HepG2 (cell line): ENCODE data around the gene RERE. TPM values are rescaled to one million over a fixed set of nuclear protein-coding genes. Genes with fewer than 3 reads are reported as not detected.

Experiments
- ATAC-seq: fragments of 200-7000 bp; cut with Tn5 transposase; 3 replicates; pipeline ENCODE4 v1.9.1; 2020; ENCODE audit warnings: mild to moderate bottlenecking, moderate library complexity
- BruUV-seq: library from RNA; stranded (reverse); fragments of 400-500 nt; replicated peaks from 2 replicates; lab custom pipeline; 2021; lab: Mats Ljungman, UMichigan
- CTCF ChIA-PET: fragments of 300-600 bp; formaldehyde crosslinking; extraction: SDS; loops from one replicate; lab custom pipeline; 2021; ENCODE audit warnings: low total read pairs, inconsistent platforms, low intra/inter-chr PET ratio; lab: Yijun Ruan, JAX
- POLR2A ChIA-PET: fragments of 350-600 bp; sonication (Branson Sonifier 250); formaldehyde crosslinking; loops from one replicate; lab custom pipeline; 2020; ENCODE audit warnings: antibody characterized with exemption, inconsistent platforms; lab: Yijun Ruan, JAX
- DNase-seq: peaks from one replicate; pipeline ENCODE4 v3.0.0-alpha.2; 2015; ENCODE audit warnings: low spot score
- FAIRE-seq: peaks from 3 replicates; lab custom pipeline; 2011; peaks lifted over from hg19 to GRCh38; lab: Jason Lieb, UNC
- H2AFZ ChIP-seq: one replicate; pipeline ENCODE4 v1.6.1; 2011; ENCODE audit warnings: low read length, inconsistent platforms
- H3K27ac ChIP-seq: fragments of 300-600 bp; 3 replicates; pipeline ENCODE4 v1.8.0; 2011; ENCODE audit warnings: mixed run types, mild to moderate bottlenecking, mixed read lengths, low read length, inconsistent platforms; ENCODE audit not compliant: insufficient read depth; ENCODE audit errors: extremely low read length
- H3K27me3 ChIP-seq, 2 experiments: fragments of 200-600 bp in 1 of 2; 2 replicates in 1 of 2; 3 replicates in 1 of 2; pipeline versions ENCODE4 v1.6.0 to v1.8.0; 2011; ENCODE audit warnings: low read length in 2 of 2, mild to moderate bottlenecking in 2 of 2, moderate library complexity in 2 of 2, inconsistent platforms in 1 of 2; ENCODE audit not compliant: insufficient read depth in 2 of 2, control insufficient read depth in 1 of 2
- H3K36me3 ChIP-seq, 2 experiments: fragments of 200-600 bp in 1 of 2; replicated peaks in 1 of 2; 2 replicates in 1 of 2; 3 replicates in 1 of 2; pipeline versions ENCODE4 v1.5.1 to v1.8.0; 2011; ENCODE audit warnings: low read length in 2 of 2, inconsistent platforms in 1 of 2; ENCODE audit not compliant: insufficient read depth in 2 of 2, control insufficient read depth in 1 of 2
- H3K4me1 ChIP-seq: 2 replicates; pipeline ENCODE4 v1.5.1; 2012; ENCODE audit warnings: low read length, inconsistent platforms; ENCODE audit not compliant: insufficient read depth
- H3K4me2 ChIP-seq: 2 replicates; pipeline ENCODE4 v1.6.0; 2011; ENCODE audit warnings: low read depth, low read length, inconsistent platforms
- H3K4me3 ChIP-seq, 3 experiments: fragments of 200-600 bp in 1 of 3; sonication (generic), shearing (Covaris generic) in 1 of 3; replicated peaks in 1 of 3; 2 replicates each; pipeline ENCODE4 v1.5.1; 2011 to 2016; ENCODE audit warnings: low read length in 3 of 3, inconsistent platforms in 2 of 3, low read depth in 2 of 3, mild to moderate bottlenecking in 2 of 3, control low read depth in 1 of 3, mixed read lengths in 1 of 3; ENCODE audit not compliant: insufficient read depth in 1 of 3
- H3K79me2 ChIP-seq: one replicate; pipeline ENCODE4 v1.6.1; 2011; ENCODE audit warnings: low read length, inconsistent platforms; ENCODE audit not compliant: insufficient read depth
- H3K9ac ChIP-seq: 2 replicates; pipeline ENCODE4 v1.6.0; 2011; ENCODE audit warnings: mild to moderate bottlenecking, low read depth, low read length, inconsistent platforms; ENCODE audit not compliant: insufficient read depth
- H3K9me3 ChIP-seq: 2 replicates; pipeline ENCODE4 v1.5.1; 2012; ENCODE audit warnings: mild to moderate bottlenecking, low read length
- H4K20me1 ChIP-seq: 2 replicates; pipeline ENCODE4 v1.6.0; 2011; ENCODE audit warnings: inconsistent platforms, mild to moderate bottlenecking, low read length, moderate library complexity; ENCODE audit not compliant: insufficient read depth
- AGO2 ChIP-seq: fragments of 200-400 bp; formaldehyde crosslinking; optimal IDR thresholded peaks from 2 replicates; pipeline ENCODE3; 2017; ENCODE audit warnings: mild to moderate bottlenecking, low read depth, low read length, moderate library complexity
- KAT7 ChIP-seq: IDR thresholded peaks from 2 replicates; pipeline ENCODE4 v1.6.1; 2018; ENCODE audit warnings: borderline replicate concordance, missing compliant biosample characterization
- NFIC ChIP-seq: IDR thresholded peaks from 2 replicates; pipeline ENCODE4 v1.6.1; 2012; ENCODE audit warnings: mild to moderate bottlenecking, low read length, inconsistent platforms
- ZMAT3 ChIP-seq: sonication (generic); formaldehyde crosslinking; conservative IDR thresholded peaks from 2 replicates; pipeline ENCODE4 v1.7.0; 2021; ENCODE audit warnings: missing genetic modification reagents
- ZNF549 ChIP-seq: sonication (generic); formaldehyde crosslinking; IDR thresholded peaks from 2 replicates; pipeline ENCODE4 v1.5.0; 2020; ENCODE audit warnings: missing genetic modification reagents
- ZNF639 ChIP-seq: conservative IDR thresholded peaks from 2 replicates; pipeline ENCODE4 v1.6.1; 2018; ENCODE audit warnings: missing genetic modification reagents
- WGBS: methylation state at CpG from one replicate; pipeline ENCODE4 v1.1.6; 2017; ENCODE audit warnings: low lambda C conversion rate; 5-methylcytosine and 5-hydroxymethylcytosine counted together
- in situ Hi-C: cut with HindIII; loops from 2 replicates; pipeline ENCODE4 v1.10.0; 2017; ENCODE audit warnings: low pct_unique_long_range_greater_than_20kb; ENCODE audit not compliant: extremely low pct_ligation_motif_present
- intact Hi-C: fragments of 100-400 bp; cut with micrococcal nuclease; formaldehyde crosslinking; loops from one replicate; pipeline ENCODE4 v1.10.0; 2022; ENCODE audit not compliant: unreplicated experiment
- polyA plus RNA-seq, 8 experiments: library from polyadenylated mRNA; depleted of rRNA in 3 of 8; stranded (reverse) in 7 of 8; unstranded in 1 of 8; fragments of >200 nt; fragmentation: Illumina TruSeq in 4 of 8; extraction: Trizol in 4 of 8; gene quantifications; 2 replicates each; pipeline versions ENCODE4 v1.2.1 to v1.2.3, GENCODE V29; 2011 to 2016; ENCODE audit warnings: low read depth in 4 of 8, missing spikeins in 1 of 8, mixed read lengths in 1 of 8; ENCODE audit not compliant: insufficient read depth in 1 of 8
- total RNA-seq, 5 experiments: library from RNA; depleted of rRNA; stranded (reverse); fragments of >200 nt; fragmentation: Illumina TruSeq; extraction: Trizol; gene quantifications; 2 replicates each; pipeline ENCODE4 v1.2.3, GENCODE V29; 2016; ENCODE audit warnings: low read depth in 1 of 5

The RERE gene
- total and polyA plus RNA-seq, 2 of the 13 experiments (the other 11 are each of a cell fraction or from before 2014, with no cell fraction given): 18.3 to 21.9 TPM

GRCh38 chr1:8702472-8702849 is 115.0 kb downstream of the RERE start:
- 2% methylated on average over 7 of the region's 7 CpGs for WGBS
- Histone ChIP-seq H3K27ac (peak overlapping the region; percentile 83), H3K4me2 (peak overlapping the region; percentile 69), H3K4me3 (peak overlapping the region; percentile 76 to 89 (median 86)), H3K36me3 (no peaks in the 10 kb centered on the region), H4K20me1 (peaks cover 26% of the 10 kb centered on the region), H2AFZ (no peak overlapping the region), H3K4me1 (peaks cover 73% of the 10 kb centered on the region), H3K9me3 (no peaks in the 10 kb centered on the region), H3K9ac (peak overlapping the region; percentile 80), H3K27me3 (no peaks in the 10 kb centered on the region; a peak in 1 of 5 replicates), H3K79me2 (peaks cover 87% of the 10 kb centered on the region)
- POLR2A ChIA-PET: interaction anchor here (1.5 to 3.6 kb wide), 3 partner anchors 10 to 17 kb away, joined by 5 to 19 read pairs (median 7); no protein-coding TSS in a partner anchor
- no peak for FAIRE-seq
- CTCF ChIA-PET: no interaction called here
- no TSS peak for BruUV-seq
- in situ Hi-C loops: no loop called here
- ATAC-seq: no peak
- intact Hi-C loops: loop anchor here (5.0 to 10.0 kb wide), 3 partner anchors 40 to 328 kb away; no protein-coding TSS in a partner anchor
- TF ChIP-seq NFIC (0 out of 2 replicates have a peak, but pooled peaks have one; percentile 14), ZMAT3 (0 out of 2 replicates have a peak, but pooled peaks have one; percentile 27), AGO2 (no peak), ZNF639 (CRISPR knock-in tag) (no peak), ZNF549 (CRISPR knock-in tag) (no peak), KAT7 (CRISPR knock-in tag) (peak; percentile 14; the same call in 1 of the 2 replicates)
- DNase-seq: no peak
